ENCODE data around the gene PRND.
"Not testable (repeated sequence)": the region's sequence is repeated elsewhere in the genome, so short reads cannot be mapped to it uniquely, and the experiment has no call there.

The PRND gene

DNA sequence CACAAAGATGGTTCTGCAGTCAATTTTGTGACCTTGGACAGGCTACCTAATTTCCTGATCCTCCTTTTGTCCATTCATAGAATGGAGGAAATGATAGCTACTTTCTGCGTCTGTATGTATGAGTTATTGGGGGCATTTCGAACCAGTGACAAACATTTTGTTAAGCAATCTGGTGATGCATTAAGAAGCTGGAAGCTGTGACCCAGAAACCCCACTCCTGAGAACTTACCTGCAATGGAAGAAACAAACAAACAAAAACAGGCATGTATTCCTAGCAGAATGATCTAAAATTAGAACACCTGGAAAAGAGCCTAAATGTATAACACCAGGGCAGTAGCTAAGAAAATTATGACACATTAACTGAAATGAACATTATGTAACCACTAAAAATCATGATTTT is 33.4 kb upstream of the PRND start:
- Histone ChIP-seq H3K27me3 (ENCODE audit: insufficient read depth, low read length) (no peaks in the 10 kb centered on the region), H3K36me3 (ENCODE audit: insufficient read depth, low read length) (0 out of 2 replicates have a peak, but pooled peaks cover 3% of the 10 kb centered on the region), H3K79me2 (ENCODE audit: control insufficient read depth, insufficient read depth, low read length, unreplicated experiment) (peaks cover 65% of the 10 kb centered on the region), H3K4me1 (ENCODE audit: control insufficient read depth, insufficient read depth, low read length, unreplicated experiment) (peaks cover 49% of the 10 kb centered on the region), H3K4me3 (ENCODE audit: low read depth, low read length) (no peak overlapping the region), H2AFZ (ENCODE audit: low read length, unreplicated experiment) (no peak overlapping the region), H3K27ac (ENCODE audit: low read depth, low read length) (no peak overlapping the region)

DNA sequence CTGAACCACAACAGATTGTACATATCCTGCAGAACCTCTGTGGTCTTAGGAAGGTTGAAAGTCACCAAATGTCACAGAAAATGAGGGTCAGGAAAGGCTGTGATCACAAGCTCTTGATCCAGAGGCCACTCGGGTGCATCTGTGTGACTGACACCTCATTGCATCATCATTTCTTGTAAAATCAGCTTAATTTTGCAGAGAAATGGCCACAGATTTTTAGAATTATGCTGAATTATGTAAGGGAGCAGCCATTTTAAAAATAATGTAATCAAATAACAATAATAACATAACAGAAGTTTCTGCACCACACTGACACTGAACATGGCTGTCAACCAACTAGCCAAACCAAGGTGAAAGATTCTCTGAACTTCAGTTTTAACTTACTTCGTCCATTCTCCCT is 32.5 kb upstream of the PRND start:
- Histone ChIP-seq H3K27me3 (ENCODE audit: insufficient read depth, low read length) (no peaks in the 10 kb centered on the region), H3K79me2 (ENCODE audit: control insufficient read depth, insufficient read depth, low read length, unreplicated experiment) (peaks cover 73% of the 10 kb centered on the region), H3K27ac (ENCODE audit: low read depth, low read length) (no peak overlapping the region), H3K4me3 (ENCODE audit: low read depth, low read length) (no peak overlapping the region), H2AFZ (ENCODE audit: low read length, unreplicated experiment) (no peak overlapping the region), H3K4me1 (ENCODE audit: control insufficient read depth, insufficient read depth, low read length, unreplicated experiment) (peaks cover 49% of the 10 kb centered on the region), H3K36me3 (ENCODE audit: insufficient read depth, low read length) (0 out of 2 replicates have a peak, but pooled peaks cover 3% of the 10 kb centered on the region)

DNA sequence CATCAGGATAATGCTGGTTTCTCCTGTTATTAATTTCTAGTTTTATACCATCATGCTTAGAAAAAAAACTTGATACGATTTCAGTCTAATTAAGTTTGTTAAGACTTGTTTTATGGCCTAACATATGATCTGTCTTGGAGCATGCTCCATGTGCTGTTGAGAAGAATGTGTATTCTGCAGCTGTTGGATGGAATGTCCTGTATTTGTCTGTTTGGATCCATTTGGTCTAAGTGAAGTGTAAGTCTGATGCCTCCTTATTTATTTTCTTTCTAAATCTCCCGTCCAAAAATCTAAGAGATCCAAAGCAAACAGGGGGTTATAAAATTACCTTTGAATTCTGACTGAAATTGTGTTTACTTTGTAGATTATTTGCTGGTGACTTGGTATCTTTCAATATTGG is 30.0 kb upstream of the PRND start:
- Histone ChIP-seq H2AFZ (ENCODE audit: low read length, unreplicated experiment) (no peak overlapping the region), H3K79me2 (ENCODE audit: control insufficient read depth, insufficient read depth, low read length, unreplicated experiment) (peaks cover 91% of the 10 kb centered on the region), H3K36me3 (ENCODE audit: insufficient read depth, low read length) (0 out of 2 replicates have a peak, but pooled peaks cover 3% of the 10 kb centered on the region), H3K27me3 (ENCODE audit: insufficient read depth, low read length) (no peaks in the 10 kb centered on the region), H3K4me3 (ENCODE audit: low read depth, low read length) (no peak overlapping the region), H3K27ac (ENCODE audit: low read depth, low read length) (no peak overlapping the region), H3K4me1 (ENCODE audit: control insufficient read depth, insufficient read depth, low read length, unreplicated experiment) (peaks cover 34% of the 10 kb centered on the region)

DNA sequence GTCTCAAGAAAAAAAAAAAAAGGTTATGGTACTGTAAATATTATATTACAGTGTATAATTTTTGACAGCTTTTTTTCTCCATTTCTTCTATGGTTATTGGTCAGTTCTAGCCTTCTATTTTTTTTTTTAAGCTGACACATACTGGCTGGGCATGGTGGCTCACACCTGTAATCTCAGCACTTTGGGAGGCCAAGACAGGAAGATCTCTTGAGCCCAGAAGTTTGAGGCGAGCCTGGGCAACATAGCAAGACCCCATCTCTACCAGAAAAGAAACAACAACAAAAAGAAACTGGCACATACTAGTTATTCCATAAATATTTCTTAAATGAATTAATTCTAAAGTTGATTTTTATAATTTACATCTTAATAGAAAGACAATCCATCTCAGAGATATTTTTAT is 27.6 kb upstream of the PRND start:
- peaks cover 3% of the 10 kb centered on the region; the same call in 1 of the 2 replicates for H3K36me3 ChIP-seq (ENCODE audit: insufficient read depth, low read length)
- H3K27me3 ChIP-seq (ENCODE audit: insufficient read depth, low read length), result no peaks in the 10 kb centered on the region
- H3K27ac ChIP-seq (ENCODE audit: low read depth, low read length), result no peak overlapping the region
- H3K4me3 ChIP-seq (ENCODE audit: low read depth, low read length), result no peak overlapping the region
- H3K4me1 ChIP-seq (ENCODE audit: control insufficient read depth, insufficient read depth, low read length, unreplicated experiment), result peaks cover 20% of the 10 kb centered on the region
- peaks cover 80% of the 10 kb centered on the region for H3K79me2 ChIP-seq (ENCODE audit: control insufficient read depth, insufficient read depth, low read length, unreplicated experiment)
- H2AFZ ChIP-seq (ENCODE audit: low read length, unreplicated experiment), result no peak overlapping the region

DNA sequence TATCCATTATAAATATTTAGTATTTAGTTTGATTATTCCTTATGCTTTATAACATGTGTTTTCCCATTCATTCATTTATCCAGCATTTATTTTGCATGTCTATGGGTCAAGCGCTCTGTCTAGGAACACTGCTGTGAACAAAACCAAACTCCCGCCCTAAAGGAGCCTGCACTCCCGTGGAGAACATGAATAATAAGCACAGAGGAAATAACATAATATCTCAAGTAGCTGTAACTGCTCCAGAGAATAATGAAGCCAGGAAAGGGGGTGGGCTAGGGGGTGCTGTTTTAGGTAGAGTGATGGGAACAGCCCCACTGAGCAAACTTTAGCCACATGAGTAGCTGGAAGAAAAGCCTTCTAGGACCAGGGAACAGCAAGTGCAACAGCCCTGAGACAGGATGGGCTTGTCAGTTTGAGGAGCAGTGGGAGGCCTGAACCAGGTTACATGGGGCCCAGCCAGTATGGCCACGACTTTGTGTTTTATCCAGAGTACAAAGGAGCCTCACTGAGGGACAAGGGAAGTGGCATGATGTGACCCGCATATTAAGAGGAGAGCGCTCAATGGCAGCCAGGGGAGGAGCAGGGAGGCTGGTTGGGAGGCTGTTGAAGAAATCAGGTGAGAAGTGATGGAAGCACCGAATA is 24.4 kb upstream of the PRND start:
- H3K27ac ChIP-seq (ENCODE audit: low read depth, low read length), result no peak overlapping the region
- H3K79me2 ChIP-seq (ENCODE audit: control insufficient read depth, insufficient read depth, low read length, unreplicated experiment), result peaks cover 47% of the 10 kb centered on the region
- peaks cover 3% of the 10 kb centered on the region; the same call in 1 of the 2 replicates for H3K36me3 ChIP-seq (ENCODE audit: insufficient read depth, low read length)

DNA sequence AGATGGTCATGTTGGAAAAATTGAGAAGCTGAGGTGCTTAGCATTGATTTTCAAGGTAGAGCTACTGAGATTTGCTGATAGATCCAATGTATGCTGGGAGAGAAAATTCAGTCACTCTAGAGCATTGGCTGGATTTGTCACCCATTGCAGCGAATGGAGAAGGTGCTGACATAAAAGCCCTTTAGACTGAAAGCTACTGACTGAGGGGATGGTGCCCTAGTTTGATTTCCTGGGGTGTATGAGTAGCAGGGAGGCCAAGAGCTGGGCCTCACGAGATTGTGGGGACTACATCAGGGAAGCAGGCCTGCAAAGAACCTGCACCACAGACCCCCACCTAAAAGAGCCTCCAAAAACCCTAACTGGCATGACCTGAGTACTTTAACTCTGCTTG is 23.9 kb upstream of the PRND start:
- peaks cover 43% of the 10 kb centered on the region for H3K79me2 ChIP-seq (ENCODE audit: control insufficient read depth, insufficient read depth, low read length, unreplicated experiment)

More for the DNA sequence above, 24.4 kb upstream of the PRND start:
- Histone ChIP-seq H3K4me3 (ENCODE audit: low read depth, low read length) (no peak overlapping the region), H3K4me1 (ENCODE audit: control insufficient read depth, insufficient read depth, low read length, unreplicated experiment) (no peaks in the 10 kb centered on the region), H3K27me3 (ENCODE audit: insufficient read depth, low read length) (no peaks in the 10 kb centered on the region), H2AFZ (ENCODE audit: low read length, unreplicated experiment) (no peak overlapping the region)

DNA sequence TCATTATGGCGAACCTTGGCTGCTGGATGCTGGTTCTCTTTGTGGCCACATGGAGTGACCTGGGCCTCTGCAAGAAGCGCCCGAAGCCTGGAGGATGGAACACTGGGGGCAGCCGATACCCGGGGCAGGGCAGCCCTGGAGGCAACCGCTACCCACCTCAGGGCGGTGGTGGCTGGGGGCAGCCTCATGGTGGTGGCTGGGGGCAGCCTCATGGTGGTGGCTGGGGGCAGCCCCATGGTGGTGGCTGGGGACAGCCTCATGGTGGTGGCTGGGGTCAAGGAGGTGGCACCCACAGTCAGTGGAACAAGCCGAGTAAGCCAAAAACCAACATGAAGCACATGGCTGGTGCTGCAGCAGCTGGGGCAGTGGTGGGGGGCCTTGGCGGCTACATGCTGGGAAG is 22.5 kb upstream of the PRND start:
- no peak overlapping the region for H3K4me3 ChIP-seq (ENCODE audit: low read depth, low read length)
- H3K36me3 ChIP-seq (ENCODE audit: insufficient read depth, low read length), result no peaks in the 10 kb centered on the region; the same call in 1 of the 2 replicates
- H3K4me1 ChIP-seq (ENCODE audit: control insufficient read depth, insufficient read depth, low read length, unreplicated experiment), result peaks cover 9% of the 10 kb centered on the region

More for the DNA sequence above, 23.9 kb upstream of the PRND start:
- Histone ChIP-seq H2AFZ (ENCODE audit: low read length, unreplicated experiment) (no peak overlapping the region), H3K4me1 (ENCODE audit: control insufficient read depth, insufficient read depth, low read length, unreplicated experiment) (no peaks in the 10 kb centered on the region), H3K36me3 (ENCODE audit: insufficient read depth, low read length) (no peaks in the 10 kb centered on the region; the same call in 1 of the 2 replicates), H3K27me3 (ENCODE audit: insufficient read depth, low read length) (no peaks in the 10 kb centered on the region), H3K27ac (ENCODE audit: low read depth, low read length) (no peak overlapping the region), H3K4me3 (ENCODE audit: low read depth, low read length) (no peak overlapping the region)

DNA sequence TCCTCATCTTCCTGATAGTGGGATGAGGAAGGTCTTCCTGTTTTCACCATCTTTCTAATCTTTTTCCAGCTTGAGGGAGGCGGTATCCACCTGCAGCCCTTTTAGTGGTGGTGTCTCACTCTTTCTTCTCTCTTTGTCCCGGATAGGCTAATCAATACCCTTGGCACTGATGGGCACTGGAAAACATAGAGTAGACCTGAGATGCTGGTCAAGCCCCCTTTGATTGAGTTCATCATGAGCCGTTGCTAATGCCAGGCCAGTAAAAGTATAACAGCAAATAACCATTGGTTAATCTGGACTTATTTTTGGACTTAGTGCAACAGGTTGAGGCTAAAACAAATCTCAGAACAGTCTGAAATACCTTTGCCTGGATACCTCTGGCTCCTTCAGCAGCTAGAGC is 21.8 kb upstream of the PRND start:
- Histone ChIP-seq H3K27me3 (ENCODE audit: insufficient read depth, low read length) (no peaks in the 10 kb centered on the region), H3K79me2 (ENCODE audit: control insufficient read depth, insufficient read depth, low read length, unreplicated experiment) (peaks cover 30% of the 10 kb centered on the region), H3K27ac (ENCODE audit: low read depth, low read length) (no peak overlapping the region), H2AFZ (ENCODE audit: low read length, unreplicated experiment) (no peak overlapping the region), H3K36me3 (ENCODE audit: insufficient read depth, low read length) (no peaks in the 10 kb centered on the region; the same call in 1 of the 2 replicates), H3K4me1 (ENCODE audit: control insufficient read depth, insufficient read depth, low read length, unreplicated experiment) (peaks cover 9% of the 10 kb centered on the region), H3K4me3 (ENCODE audit: low read depth, low read length) (no peak overlapping the region)

More for the DNA sequence above, 22.5 kb upstream of the PRND start:
- Histone ChIP-seq H3K27ac (ENCODE audit: low read depth, low read length) (no peak overlapping the region), H2AFZ (ENCODE audit: low read length, unreplicated experiment) (no peak overlapping the region), H3K79me2 (ENCODE audit: control insufficient read depth, insufficient read depth, low read length, unreplicated experiment) (peaks cover 30% of the 10 kb centered on the region), H3K27me3 (ENCODE audit: insufficient read depth, low read length) (no peaks in the 10 kb centered on the region)

DNA sequence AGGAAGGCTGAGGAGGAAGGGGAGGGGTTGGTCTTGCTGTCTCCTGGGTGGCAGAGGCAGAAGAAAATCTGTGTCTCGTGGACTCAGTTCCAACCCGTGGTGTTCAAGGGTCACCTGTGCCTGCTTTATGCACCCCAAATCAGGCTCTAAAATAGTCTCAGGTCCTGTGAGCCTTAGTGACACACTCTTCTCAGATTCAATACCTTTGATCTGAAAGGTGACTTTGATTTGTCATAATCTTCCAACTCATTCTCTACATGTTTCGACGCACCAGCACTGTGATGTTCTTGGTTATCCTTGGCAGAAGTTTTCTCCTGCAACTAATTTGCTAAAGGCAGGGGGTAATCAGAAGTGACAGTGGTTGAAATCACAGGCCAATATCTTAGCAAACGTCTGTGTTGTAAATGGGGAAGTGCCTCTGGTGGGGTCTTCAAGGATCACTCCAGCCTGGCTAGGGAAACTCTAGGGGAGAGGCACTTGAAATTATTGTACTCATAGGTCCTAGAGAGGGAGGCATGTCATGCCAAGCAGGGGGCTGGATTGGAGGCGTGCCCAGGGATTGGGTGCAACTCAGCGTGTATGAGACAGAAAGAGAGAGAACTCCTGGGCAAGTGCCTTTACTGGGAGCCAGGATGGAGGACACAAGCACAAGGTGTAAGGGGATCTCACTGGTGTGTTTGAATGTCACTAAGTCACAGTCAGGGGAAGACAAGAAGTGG is 19.0 kb upstream of the PRND start:
- no peak overlapping the region for H3K4me3 ChIP-seq (ENCODE audit: low read depth, low read length)
- H3K79me2 ChIP-seq (ENCODE audit: control insufficient read depth, insufficient read depth, low read length, unreplicated experiment), result peaks cover 3% of the 10 kb centered on the region
- no peak overlapping the region for H2AFZ ChIP-seq (ENCODE audit: low read length, unreplicated experiment)
- no peaks in the 10 kb centered on the region; the same call in 1 of the 2 replicates for H3K36me3 ChIP-seq (ENCODE audit: insufficient read depth, low read length)
- H3K4me1 ChIP-seq (ENCODE audit: control insufficient read depth, insufficient read depth, low read length, unreplicated experiment), result peaks cover 9% of the 10 kb centered on the region
- H3K27ac ChIP-seq (ENCODE audit: low read depth, low read length), result no peak overlapping the region
- no peaks in the 10 kb centered on the region for H3K27me3 ChIP-seq (ENCODE audit: insufficient read depth, low read length)

DNA sequence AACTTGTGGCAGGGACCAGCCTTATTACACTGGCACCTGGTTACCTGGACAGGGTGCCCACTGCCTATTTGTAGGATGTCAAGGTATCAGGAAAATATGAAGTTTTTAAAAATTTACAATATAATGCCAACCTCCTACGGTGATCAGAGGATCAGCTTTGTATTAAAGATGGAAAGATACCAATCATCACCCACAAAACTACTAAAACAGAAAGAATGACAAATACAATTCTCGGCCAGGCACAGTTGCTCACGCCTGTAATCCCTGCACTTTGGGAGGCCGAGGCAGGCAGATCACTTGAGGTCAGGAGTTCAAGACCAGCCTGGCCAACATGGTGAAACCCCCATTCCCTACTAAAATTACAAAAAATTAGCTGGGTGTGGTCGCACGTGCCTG is 18.4 kb upstream of the PRND start:
- Histone ChIP-seq H3K27ac (ENCODE audit: low read depth, low read length) (no peak overlapping the region), H3K27me3 (ENCODE audit: insufficient read depth, low read length) (no peaks in the 10 kb centered on the region)

DNA sequence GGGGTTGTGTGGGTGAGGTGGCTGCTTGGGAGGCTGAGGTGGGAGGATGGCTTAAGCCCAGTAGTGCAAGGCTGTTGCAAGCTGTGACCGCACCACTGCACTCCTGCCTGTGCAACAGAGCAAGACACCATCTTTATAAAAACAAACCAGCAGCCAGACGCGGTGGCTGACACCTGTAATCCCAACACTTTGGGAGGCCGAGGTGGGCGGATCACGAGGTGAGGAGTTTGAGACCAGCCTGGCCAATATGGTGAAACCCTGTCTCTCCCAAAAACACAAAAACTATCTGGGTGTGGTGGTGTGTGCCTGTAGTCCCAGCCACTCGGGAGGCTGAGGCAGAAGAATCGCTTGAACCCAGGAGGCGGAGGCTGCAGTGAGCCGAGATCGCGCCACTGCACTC is 14.8 kb upstream of the PRND start:
- not testable (repeated sequence) for H3K79me2 ChIP-seq (ENCODE audit: control insufficient read depth, insufficient read depth, low read length, unreplicated experiment); H3K36me3 ChIP-seq (ENCODE audit: insufficient read depth, low read length); H3K4me3 ChIP-seq (ENCODE audit: low read depth, low read length); H3K27me3 ChIP-seq (ENCODE audit: insufficient read depth, low read length); H3K27ac ChIP-seq (ENCODE audit: low read depth, low read length); H2AFZ ChIP-seq (ENCODE audit: low read length, unreplicated experiment); H3K4me1 ChIP-seq (ENCODE audit: control insufficient read depth, insufficient read depth, low read length, unreplicated experiment)

More for the DNA sequence above, 18.4 kb upstream of the PRND start:
- Histone ChIP-seq H2AFZ (ENCODE audit: low read length, unreplicated experiment) (no peak overlapping the region), H3K36me3 (ENCODE audit: insufficient read depth, low read length) (no peaks in the 10 kb centered on the region; the same call in 1 of the 2 replicates), H3K79me2 (ENCODE audit: control insufficient read depth, insufficient read depth, low read length, unreplicated experiment) (no peaks in the 10 kb centered on the region), H3K4me3 (ENCODE audit: low read depth, low read length) (no peak overlapping the region), H3K4me1 (ENCODE audit: control insufficient read depth, insufficient read depth, low read length, unreplicated experiment) (peaks cover 9% of the 10 kb centered on the region)
